B cell (primary cell): ENCODE data around the gene LIME1. TPM values are rescaled to one million over a fixed set of nuclear protein-coding genes. Genes with fewer than 3 reads are reported as not detected.

Source experiments
- ATAC-seq: fragments of 200-7000 bp; cut with Tn5 transposase; one replicate; pipeline ENCODE4 v1.10.0; 2021; ENCODE audit warnings: low read depth, mild to moderate bottlenecking, moderate number of reproducible peaks, moderate library complexity
- CTCF ChIA-PET: fragments of 350-600 bp; sonication (Branson Sonifier 250); formaldehyde crosslinking; loops from one replicate; lab custom pipeline; 2021; ENCODE audit warnings: antibody characterized with exemption, inconsistent platforms; lab: Charles Lee
- POLR2A ChIA-PET: fragments of 350-600 bp; sonication (Branson Sonifier 250); formaldehyde crosslinking; loops from one replicate; lab custom pipeline; 2021; ENCODE audit warnings: antibody characterized with exemption; lab: Charles Lee
- DNase-seq: peaks from one replicate; pipeline ENCODE4 v3.0.0; 2013
- H2AFZ ChIP-seq: 2 replicates; pipeline ENCODE4 v1.6.1; 2012; ENCODE audit warnings: mild to moderate bottlenecking, low read depth, low read length; ENCODE audit not compliant: insufficient read depth, poor library complexity, severe bottlenecking
- H3K27ac ChIP-seq, 2 donors: 1 replicate in 1 of 2; 2 replicates in 1 of 2; pipeline ENCODE4 v1.5.1; 2012 to 2013; ENCODE audit warnings: low read length in 2 of 2, mild to moderate bottlenecking in 2 of 2, moderate library complexity in 1 of 2
- H3K27me3 ChIP-seq, 4 experiments: fragments of 200-600 bp in 1 of 4; sonication (generic) in 1 of 4; replicated peaks in 1 of 4; 1 replicate in 2 of 4; 2 replicates in 2 of 4; pipeline versions ENCODE4 v1.6.1 to v1.7.0; 2013 to 2016; ENCODE audit warnings: low read length in 3 of 4, mild to moderate bottlenecking in 2 of 4, mixed read lengths in 1 of 4, moderate library complexity in 1 of 4; ENCODE audit not compliant: insufficient read depth in 4 of 4, control insufficient read depth in 3 of 4; ENCODE audit errors: control extremely low read depth in 1 of 4
- H3K36me3 ChIP-seq, 2 experiments: replicated peaks in 1 of 2; 1 replicate in 1 of 2; 2 replicates in 1 of 2; pipeline versions ENCODE4 v1.6.1 to v1.7.1; 2013; ENCODE audit warnings: low read length in 1 of 2; ENCODE audit not compliant: insufficient read depth in 2 of 2, control insufficient read depth in 1 of 2; ENCODE audit errors: control extremely low read depth in 1 of 2, extremely low read depth in 1 of 2
- H3K4me1 ChIP-seq, 2 donors: fragments of 200-600 bp in 1 of 2; sonication (generic) in 1 of 2; 1 replicate in 1 of 2; 2 replicates in 1 of 2; pipeline versions ENCODE4 v1.5.1 to v1.6.1; 2013 to 2017; ENCODE audit warnings: low read length in 2 of 2; ENCODE audit not compliant: control insufficient read depth in 2 of 2, insufficient read depth in 2 of 2
- H3K4me2 ChIP-seq: replicated peaks from 2 replicates; pipeline ENCODE3; 2012; ENCODE audit warnings: mild to moderate bottlenecking, low read depth, low read length; ENCODE audit not compliant: poor library complexity, severe bottlenecking
- H3K4me3 ChIP-seq, 5 experiments: fragments of 200-600 bp in 1 of 5; sonication (generic) in 1 of 5; 1 replicate in 3 of 5; 2 replicates in 2 of 5; pipeline versions ENCODE4 v1.5.1 to v1.7.0; 2011 to 2016; ENCODE audit warnings: low read length in 4 of 5, mild to moderate bottlenecking in 4 of 5, low read depth in 2 of 5, control low read depth in 1 of 5, moderate library complexity in 1 of 5; ENCODE audit not compliant: insufficient read depth in 1 of 5; ENCODE audit errors: control extremely low read depth in 1 of 5, extremely low read depth in 1 of 5
- H3K79me2 ChIP-seq: fragments of 200-600 bp; sonication (generic); one replicate; pipeline ENCODE4 v1.6.0; 2016; ENCODE audit warnings: low read length; ENCODE audit not compliant: control insufficient read depth, insufficient read depth
- H3K9ac ChIP-seq: fragments of 200-600 bp; sonication (generic); 2 replicates; pipeline ENCODE4 v1.6.1; 2017; ENCODE audit warnings: mild to moderate bottlenecking, low read length, moderate library complexity
- H3K9me3 ChIP-seq, 3 donors: one replicate each; pipeline versions ENCODE4 v1.6.1 to v1.7.1; 2013; ENCODE audit warnings: low read length in 2 of 3; ENCODE audit not compliant: control insufficient read depth in 2 of 3, insufficient read depth in 1 of 3; ENCODE audit errors: control extremely low read depth in 1 of 3
- H4K20me1 ChIP-seq: 2 replicates; pipeline ENCODE4 v1.6.0; 2012; ENCODE audit warnings: mild to moderate bottlenecking, low read length; ENCODE audit not compliant: insufficient read depth, control insufficient read depth, poor library complexity, severe bottlenecking
- H3K27ac Mint-ChIP-seq: one replicate; pipeline ENCODE4 v1.8.0; 2021; ENCODE audit warnings: mixed read lengths
- H3K27me3 Mint-ChIP-seq: one replicate; pipeline ENCODE4 v1.8.0; 2021; ENCODE audit warnings: mixed read lengths
- H3K4me1 Mint-ChIP-seq: one replicate; pipeline ENCODE4 v1.8.0; 2021; ENCODE audit warnings: mixed read lengths
- H3K4me3 Mint-ChIP-seq: one replicate; pipeline ENCODE4 v1.8.0; 2021; ENCODE audit warnings: mixed read lengths
- H3K9me3 Mint-ChIP-seq: one replicate; pipeline ENCODE4 v1.8.0; 2022; ENCODE audit warnings: mixed read lengths; ENCODE audit not compliant: insufficient read depth
- CTCF ChIP-seq: fragments of 200-600 bp; IDR thresholded peaks from one replicate; pipeline ENCODE4 v1.8.0; 2022; ENCODE audit warnings: antibody characterized with exemption, mild to moderate bottlenecking
- EZH2 ChIP-seq: IDR thresholded peaks from 2 replicates; pipeline ENCODE4 v1.6.1; 2012; ENCODE audit warnings: borderline replicate concordance, low read depth, mild to moderate bottlenecking, moderate library complexity, low read length; ENCODE audit not compliant: insufficient read depth, poor library complexity, severe bottlenecking
- WGBS: methylation state at CpG from one replicate; pipeline ENCODE4 v1.1.5; 2013; ENCODE audit warnings: missing lambda C conversion rate; ENCODE audit not compliant: insufficient coverage; 5-methylcytosine and 5-hydroxymethylcytosine counted together
- intact Hi-C: fragments of 100-400 bp; cut with micrococcal nuclease; formaldehyde crosslinking; loops from one replicate; pipeline ENCODE4 v1.10.0; 2022
- polyA plus RNA-seq: library from polyadenylated mRNA; depleted of rRNA; stranded (reverse); fragments of >200 nt; gene quantifications from 2 replicates; pipeline ENCODE4 v1.2.3, GENCODE V29; 2012
- total RNA-seq, 2 donors: library from RNA; stranded (reverse); fragments of 120-200 nt in 1 of 2; gene quantifications; 1 replicate in 1 of 2; 2 replicates in 1 of 2; pipeline versions ENCODE4 v1.2.3 to v1.2.4, GENCODE V29; 2013 to 2022

The LIME1 gene
- total and polyA plus RNA-seq, 2 donors (not counting 1 experiment from before 2014, with no cell fraction given) = 14.5 to 95.2 TPM

DNA sequence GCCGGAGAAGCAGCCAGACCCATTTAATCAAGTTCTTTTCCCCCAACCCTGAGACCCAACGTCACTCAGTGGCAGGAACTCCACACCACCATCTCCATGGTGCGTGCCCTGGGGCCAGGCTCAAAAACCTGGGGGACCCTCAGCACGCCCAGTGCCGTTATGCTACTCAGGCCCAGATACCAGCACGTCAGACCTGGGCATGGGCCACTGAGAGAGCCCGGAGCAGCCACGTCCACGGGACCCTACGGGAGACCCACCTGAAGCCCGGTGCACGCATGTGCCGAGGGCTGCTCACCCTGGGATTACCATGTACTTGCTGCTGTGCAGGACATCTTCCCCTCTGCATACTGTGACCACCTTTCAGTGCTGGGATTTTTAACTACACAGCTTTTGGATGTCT is 16.9 kb downstream of the LIME1 start:
- ChIA-PET CTCF (no interaction called here), POLR2A (no interaction called here)
- ATAC-seq (no peak), DNase-seq (no peak)
- no peaks in the 10 kb centered on the region for H3K9me3 Mint-ChIP-seq
- Histone ChIP-seq H3K9me3 (peaks cover 0 to 3% (median 0%) of the 10 kb centered on the region in 3 donors), H3K27me3 (no peaks in the 10 kb centered on the region), H3K9ac (no peak overlapping the region), H3K79me2 (no peaks in the 10 kb centered on the region), H2AFZ (no peak overlapping the region), H3K4me1 (no peaks in the 10 kb centered on the region), H4K20me1 (no peaks in the 10 kb centered on the region), H3K36me3 (no peaks in the 10 kb centered on the region), H3K4me2 (no peak overlapping the region), H3K4me3 (no peak overlapping the region), H3K27ac (no peak overlapping the region)
- intact Hi-C loops = no loop called here
- H3K4me1 Mint-ChIP-seq = no peaks in the 10 kb centered on the region
- H3K4me3 Mint-ChIP-seq = no peak overlapping the region
- 96% methylated on average over 13 of the region's 13 CpGs for WGBS
- no peak for TF ChIP-seq EZH2
- no peak for TF ChIP-seq CTCF
- peaks cover 2% of the 10 kb centered on the region for H3K27me3 Mint-ChIP-seq
- H3K27ac Mint-ChIP-seq = no peak overlapping the region

DNA sequence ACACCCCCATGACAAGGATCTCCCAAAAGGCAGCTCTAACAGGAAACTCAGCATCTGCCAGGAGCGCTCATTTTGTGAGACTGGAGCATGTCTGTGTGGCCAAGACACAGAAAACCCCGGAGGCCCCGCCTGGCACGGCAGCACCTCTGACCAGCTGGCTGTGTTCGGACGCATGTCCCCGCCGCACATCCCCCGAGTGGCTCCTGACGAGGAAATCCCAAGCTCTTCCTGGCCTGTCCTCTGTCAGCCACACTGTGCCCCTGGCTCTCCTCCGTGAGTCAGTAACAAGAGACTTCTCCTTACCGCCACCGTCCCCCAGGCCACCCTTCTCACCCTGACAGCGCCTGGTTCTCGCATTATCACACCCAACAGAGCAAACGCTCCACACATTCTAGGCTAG is 17.5 kb downstream of the LIME1 start:
- no peaks in the 10 kb centered on the region for H3K4me1 ChIP-seq
- no peak overlapping the region for H3K4me2 ChIP-seq
- H3K36me3 ChIP-seq = no peaks in the 10 kb centered on the region
- H2AFZ ChIP-seq = no peak overlapping the region
- no peak overlapping the region for H3K9ac ChIP-seq
- no peak overlapping the region for H3K27ac ChIP-seq
- Mint-ChIP-seq H3K4me1 (no peaks in the 10 kb centered on the region), H3K27me3 (peaks cover 4% of the 10 kb centered on the region), H3K27ac (no peak overlapping the region), H3K4me3 (no peak overlapping the region), H3K9me3 (no peaks in the 10 kb centered on the region)
- H3K9me3 ChIP-seq = peaks cover 0 to 3% (median 0%) of the 10 kb centered on the region in 3 donors
- ChIA-PET CTCF (no interaction called here), POLR2A (no interaction called here)
- TF ChIP-seq CTCF (no peak), EZH2 (no peak)
- no peak for DNase-seq
- H3K4me3 ChIP-seq = no peak overlapping the region
- H3K27me3 ChIP-seq = no peaks in the 10 kb centered on the region
- no peaks in the 10 kb centered on the region for H4K20me1 ChIP-seq
- no peak for ATAC-seq
- no peaks in the 10 kb centered on the region for H3K79me2 ChIP-seq
- WGBS = 95% methylated on average over 10 of the region's 16 CpGs
- intact Hi-C loops = no loop called here
